Fibroblast of lung (primary cell): Measurements from ENCODE around the gene SPTAN1.
"Not testable (repeated sequence)": the region's sequence is repeated elsewhere in the genome, so short reads cannot be mapped to it uniquely, and the experiment has no call there.

Experiments used
- CTCF ChIP-seq, 2 donors: IDR thresholded peaks in 1 of 2; conservative IDR thresholded peaks in 1 of 2; 1 replicate in 1 of 2; 2 replicates in 1 of 2; pipeline ENCODE4 v1.5.1; 2011 to 2012; ENCODE audit warnings: low read length in 2 of 2, control low read depth in 1 of 2, inconsistent platforms in 1 of 2, low read depth in 1 of 2, mild to moderate bottlenecking in 1 of 2
- EZH2 ChIP-seq: IDR thresholded peaks from 2 replicates; pipeline ENCODE4 v1.5.1; 2012; ENCODE audit warnings: low read length, control low read depth, mild to moderate bottlenecking; ENCODE audit errors: missing control alignments

- not testable (repeated sequence) for TF ChIP-seq CTCF (conservative IDR thresholded peaks at IDR 0.05 in 1 of 2, IDR thresholded peaks at IDR 0.05 in 1 of 2; ENCODE audit: low read depth in 1 of 2, low read length in 2 of 2); EZH2
Observed at GRCh38 chr9:128503415-128503825, 49.0 kb upstream of the SPTAN1 start.
